ENCODE data around the gene SERPINA1. TPM values are rescaled to one million over a fixed set of nuclear protein-coding genes. Genes with fewer than 3 reads are reported as not detected.
A peak's percentile ranks its signal among the peaks of the same experiment; 100 is the strongest.

Gene SERPINA1
- total and polyA plus RNA-seq, 4 donors = 10,220 to 47,972 (median 25,583) TPM

DNA sequence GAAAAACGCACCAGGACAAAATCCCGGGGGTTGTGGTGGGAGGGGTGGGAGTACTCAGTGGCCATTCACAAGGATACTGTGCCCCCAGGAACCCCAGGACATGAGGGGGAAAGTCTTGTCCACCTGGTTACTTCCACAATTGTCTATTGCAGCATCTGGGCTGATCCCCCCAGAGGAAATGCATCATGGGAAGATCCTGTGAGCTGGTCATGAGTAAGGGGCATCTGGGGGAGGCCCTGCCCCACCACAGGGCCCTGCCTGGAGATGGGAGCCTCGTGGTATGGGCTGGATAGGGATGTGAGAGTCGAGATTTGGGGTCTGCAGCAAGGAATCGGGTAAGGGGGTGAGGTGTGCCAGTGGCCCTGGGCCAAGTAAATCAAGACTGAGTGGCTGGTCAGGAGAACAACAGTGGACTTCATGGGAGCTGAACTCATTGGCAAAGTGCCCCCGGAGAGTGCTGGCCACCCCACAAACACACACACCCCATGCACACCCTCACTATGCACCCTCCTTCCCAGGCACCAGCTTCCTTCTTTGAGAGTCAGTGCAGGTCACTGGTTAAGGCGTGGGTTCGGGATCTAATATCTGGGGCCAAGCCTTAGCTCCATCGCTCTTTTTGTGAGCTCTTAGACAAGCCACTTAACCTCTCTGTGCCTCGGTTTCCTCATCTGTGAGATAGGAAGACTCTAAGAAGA lies 3.0 kb upstream of the SERPINA1 start:
- no peaks in the 10 kb centered on the region for H3K9me3 ChIP-seq (ENCODE audit: control insufficient read depth in 4 of 4, low read length in 3 of 4)
- H3K4me1 ChIP-seq (ENCODE audit: control insufficient read depth in 4 of 4, insufficient read depth in 4 of 4, low read length in 3 of 4) = peaks cover 12 to 79% (median 55%) of the 10 kb centered on the region in 4 donors
- WGBS = 70% methylated on average over 10 of the region's 10 CpGs
- H3K36me3 ChIP-seq (ENCODE audit: control insufficient read depth in 4 of 4, insufficient read depth in 3 of 4, low read depth in 1 of 4, low read length in 3 of 4) = peaks cover 0 to 4% (median 0%) of the 10 kb centered on the region in 4 donors
- peak overlapping the region; percentile 94 to 98 for H3K27ac ChIP-seq (ENCODE audit: low read depth in 1 of 2, low read length in 2 of 2)
- peak overlapping the region; percentile 15 to 28 (median 21) for H3K4me3 ChIP-seq (ENCODE audit: low read depth in 1 of 3, low read length in 3 of 3)
- TF ChIP-seq HNF4A (conservative IDR thresholded peaks at IDR 0.05) (no peak), GABPA (IDR thresholded peaks at IDR 0.05 in 1 of 2, conservative IDR thresholded peaks at IDR 0.05 in 1 of 2) (no peak), NR2F2 (IDR thresholded peaks at IDR 0.05) (no peak), FOXA1 (IDR thresholded peaks at IDR 0.05) (no peak), RXRA (IDR thresholded peaks at IDR 0.05) (no peak), TAF1 (conservative IDR thresholded peaks at IDR 0.05) (no peak), EGR1 (IDR thresholded peaks at IDR 0.05; ENCODE audit: low read depth in 2 of 2) (no peak), YY1 (IDR thresholded peaks at IDR 0.05) (no peak), HNF4G (IDR thresholded peaks at IDR 0.05) (no peak)
- TF ChIP-seq, protein P1, sequence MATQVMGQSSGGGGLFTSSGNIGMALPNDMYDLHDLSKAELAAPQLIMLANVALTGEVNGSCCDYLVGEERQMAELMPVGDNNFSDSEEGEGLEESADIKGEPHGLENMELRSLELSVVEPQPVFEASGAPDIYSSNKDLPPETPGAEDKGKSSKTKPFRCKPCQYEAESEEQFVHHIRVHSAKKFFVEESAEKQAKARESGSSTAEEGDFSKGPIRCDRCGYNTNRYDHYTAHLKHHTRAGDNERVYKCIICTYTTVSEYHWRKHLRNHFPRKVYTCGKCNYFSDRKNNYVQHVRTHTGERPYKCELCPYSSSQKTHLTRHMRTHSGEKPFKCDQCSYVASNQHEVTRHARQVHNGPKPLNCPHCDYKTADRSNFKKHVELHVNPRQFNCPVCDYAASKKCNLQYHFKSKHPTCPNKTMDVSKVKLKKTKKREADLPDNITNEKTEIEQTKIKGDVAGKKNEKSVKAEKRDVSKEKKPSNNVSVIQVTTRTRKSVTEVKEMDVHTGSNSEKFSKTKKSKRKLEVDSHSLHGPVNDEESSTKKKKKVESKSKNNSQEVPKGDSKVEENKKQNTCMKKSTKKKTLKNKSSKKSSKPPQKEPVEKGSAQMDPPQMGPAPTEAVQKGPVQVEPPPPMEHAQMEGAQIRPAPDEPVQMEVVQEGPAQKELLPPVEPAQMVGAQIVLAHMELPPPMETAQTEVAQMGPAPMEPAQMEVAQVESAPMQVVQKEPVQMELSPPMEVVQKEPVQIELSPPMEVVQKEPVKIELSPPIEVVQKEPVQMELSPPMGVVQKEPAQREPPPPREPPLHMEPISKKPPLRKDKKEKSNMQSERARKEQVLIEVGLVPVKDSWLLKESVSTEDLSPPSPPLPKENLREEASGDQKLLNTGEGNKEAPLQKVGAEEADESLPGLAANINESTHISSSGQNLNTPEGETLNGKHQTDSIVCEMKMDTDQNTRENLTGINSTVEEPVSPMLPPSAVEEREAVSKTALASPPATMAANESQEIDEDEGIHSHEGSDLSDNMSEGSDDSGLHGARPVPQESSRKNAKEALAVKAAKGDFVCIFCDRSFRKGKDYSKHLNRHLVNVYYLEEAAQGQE (IDR thresholded peaks at IDR 0.05) = no peak
- TF ChIP-seq, protein P2, sequence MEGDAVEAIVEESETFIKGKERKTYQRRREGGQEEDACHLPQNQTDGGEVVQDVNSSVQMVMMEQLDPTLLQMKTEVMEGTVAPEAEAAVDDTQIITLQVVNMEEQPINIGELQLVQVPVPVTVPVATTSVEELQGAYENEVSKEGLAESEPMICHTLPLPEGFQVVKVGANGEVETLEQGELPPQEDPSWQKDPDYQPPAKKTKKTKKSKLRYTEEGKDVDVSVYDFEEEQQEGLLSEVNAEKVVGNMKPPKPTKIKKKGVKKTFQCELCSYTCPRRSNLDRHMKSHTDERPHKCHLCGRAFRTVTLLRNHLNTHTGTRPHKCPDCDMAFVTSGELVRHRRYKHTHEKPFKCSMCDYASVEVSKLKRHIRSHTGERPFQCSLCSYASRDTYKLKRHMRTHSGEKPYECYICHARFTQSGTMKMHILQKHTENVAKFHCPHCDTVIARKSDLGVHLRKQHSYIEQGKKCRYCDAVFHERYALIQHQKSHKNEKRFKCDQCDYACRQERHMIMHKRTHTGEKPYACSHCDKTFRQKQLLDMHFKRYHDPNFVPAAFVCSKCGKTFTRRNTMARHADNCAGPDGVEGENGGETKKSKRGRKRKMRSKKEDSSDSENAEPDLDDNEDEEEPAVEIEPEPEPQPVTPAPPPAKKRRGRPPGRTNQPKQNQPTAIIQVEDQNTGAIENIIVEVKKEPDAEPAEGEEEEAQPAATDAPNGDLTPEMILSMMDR (IDR thresholded peaks at IDR 0.05; ENCODE audit: low read depth, low read length, missing input control) = no peak
- no peaks in the 10 kb centered on the region for H3K27me3 ChIP-seq (ENCODE audit: control insufficient read depth in 4 of 4, insufficient read depth in 4 of 4, low read length in 3 of 4)
- H3K9ac ChIP-seq (ENCODE audit: low read depth in 1 of 2, low read length in 2 of 2) = peak overlapping the region; percentile 5 to 20
- no peak for DNase-seq (ENCODE audit: low spot score)

DNA sequence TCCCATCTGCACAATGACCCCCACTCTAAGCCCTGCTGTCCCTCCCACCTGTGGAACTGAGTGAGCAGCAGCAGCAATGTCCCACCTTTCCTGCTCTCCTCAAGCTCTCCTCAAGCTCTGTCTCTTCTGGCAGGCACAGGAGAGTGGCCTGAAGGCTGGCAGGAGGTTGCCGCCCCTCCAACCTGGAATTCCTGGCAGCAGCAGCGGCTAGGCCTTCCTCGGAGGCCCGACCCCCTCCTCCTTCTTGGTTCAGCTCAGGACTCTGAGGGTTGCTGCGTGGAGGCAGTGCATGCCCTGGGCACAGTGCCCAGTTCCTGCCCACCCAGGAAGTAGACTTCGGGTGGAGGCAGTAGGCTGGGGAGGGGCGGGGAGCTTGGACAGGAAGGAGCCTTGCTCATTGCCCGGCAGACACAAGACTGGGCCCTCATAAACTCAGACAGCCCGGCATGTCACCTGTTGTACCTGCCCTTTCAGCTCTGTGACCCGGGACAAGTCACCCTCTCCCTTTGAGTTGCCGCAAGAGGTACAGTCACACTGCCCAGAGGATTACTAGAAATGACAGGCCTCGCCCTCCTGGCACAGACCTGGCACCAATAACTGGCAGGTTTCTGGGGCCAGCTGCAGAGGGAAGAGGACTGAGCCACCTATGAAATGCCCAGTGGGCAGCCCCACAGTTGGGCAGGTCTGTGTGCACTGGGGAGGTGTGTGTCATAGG lies 2.1 kb upstream of the SERPINA1 start:
- H3K36me3 ChIP-seq (ENCODE audit: control insufficient read depth in 4 of 4, insufficient read depth in 3 of 4, low read depth in 1 of 4, low read length in 3 of 4) = peaks cover 0 to 8% (median 0%) of the 10 kb centered on the region in 4 donors
- peaks cover 8 to 79% (median 48%) of the 10 kb centered on the region in 4 donors for H3K4me1 ChIP-seq (ENCODE audit: control insufficient read depth in 4 of 4, insufficient read depth in 4 of 4, low read length in 3 of 4)
- DNase-seq (ENCODE audit: low spot score) = no peak
- H3K9me3 ChIP-seq (ENCODE audit: control insufficient read depth in 4 of 4, low read length in 3 of 4) = no peaks in the 10 kb centered on the region
- H3K27ac ChIP-seq (ENCODE audit: low read depth in 1 of 2, low read length in 2 of 2) = peak overlapping the region; percentile 94 to 98
- peak overlapping the region; percentile 84 to 86 for H3K9ac ChIP-seq (ENCODE audit: low read depth in 1 of 2, low read length in 2 of 2)
- H3K27me3 ChIP-seq (ENCODE audit: control insufficient read depth in 4 of 4, insufficient read depth in 4 of 4, low read length in 3 of 4) = no peaks in the 10 kb centered on the region
- peak overlapping the region; percentile 64 to 88 (median 80) for H3K4me3 ChIP-seq (ENCODE audit: low read depth in 1 of 3, low read length in 3 of 3)
- 12% methylated on average over 12 of the region's 12 CpGs for WGBS
- peak; percentile 48 for TF ChIP-seq FOXA2 (IDR thresholded peaks at IDR 0.05)
- TF ChIP-seq RXRA (IDR thresholded peaks at IDR 0.05) = peak; percentile 98
- TF ChIP-seq HNF4G (IDR thresholded peaks at IDR 0.05) = peak; percentile 82
- peak; percentile 93 for TF ChIP-seq ZBTB33 (IDR thresholded peaks at IDR 0.05)
- TF ChIP-seq, protein P3, sequence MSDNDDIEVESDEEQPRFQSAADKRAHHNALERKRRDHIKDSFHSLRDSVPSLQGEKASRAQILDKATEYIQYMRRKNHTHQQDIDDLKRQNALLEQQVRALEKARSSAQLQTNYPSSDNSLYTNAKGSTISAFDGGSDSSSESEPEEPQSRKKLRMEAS (IDR thresholded peaks at IDR 0.05) = peak; percentile 99
- peak; percentile 51 for TF ChIP-seq TAF1 (conservative IDR thresholded peaks at IDR 0.05)
- TF ChIP-seq, protein P4, sequence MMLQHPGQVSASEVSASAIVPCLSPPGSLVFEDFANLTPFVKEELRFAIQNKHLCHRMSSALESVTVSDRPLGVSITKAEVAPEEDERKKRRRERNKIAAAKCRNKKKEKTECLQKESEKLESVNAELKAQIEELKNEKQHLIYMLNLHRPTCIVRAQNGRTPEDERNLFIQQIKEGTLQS (IDR thresholded peaks at IDR 0.05) = peak; percentile 89
- peak; percentile 83 to 94 for TF ChIP-seq EGR1 (IDR thresholded peaks at IDR 0.05; ENCODE audit: low read depth in 2 of 2)
- TF ChIP-seq GABPA (IDR thresholded peaks at IDR 0.05 in 1 of 2, conservative IDR thresholded peaks at IDR 0.05 in 1 of 2) = peak in 1 of 2 donors; percentile 81
- TF ChIP-seq NR2F2 (IDR thresholded peaks at IDR 0.05) = peak; percentile 76
- peak; percentile 98 for TF ChIP-seq SP1 (IDR thresholded peaks at IDR 0.05)
- TF ChIP-seq HNF4A (conservative IDR thresholded peaks at IDR 0.05) = peak; percentile 91 to 95
- TF ChIP-seq, protein P2 (IDR thresholded peaks at IDR 0.05; ENCODE audit: low read depth, low read length, missing input control) = no peak
- TF ChIP-seq JUND (IDR thresholded peaks at IDR 0.05) = peak; percentile 87 to 94
- TF ChIP-seq YY1 (IDR thresholded peaks at IDR 0.05) = peak; percentile 84
